Stimulated activated CD8-positive, alpha-beta memory T cell treated with anti-CD3 and anti-CD28 coated beads, Interleukin-15, amount 100 ng/mL, for 48 hours (primary cell): ENCODE results near the gene PIN1.
"Not testable (repeated sequence)": the region's sequence is repeated elsewhere in the genome, so short reads cannot be mapped to it uniquely, and the experiment has no call there.

Source experiments
- DNase-seq, 2 donors: peaks; one replicate each; pipeline ENCODE4 v3.0.0-alpha.2; 2020; ENCODE audit warnings: low read depth in 2 of 2

Gene PIN1

DNA sequence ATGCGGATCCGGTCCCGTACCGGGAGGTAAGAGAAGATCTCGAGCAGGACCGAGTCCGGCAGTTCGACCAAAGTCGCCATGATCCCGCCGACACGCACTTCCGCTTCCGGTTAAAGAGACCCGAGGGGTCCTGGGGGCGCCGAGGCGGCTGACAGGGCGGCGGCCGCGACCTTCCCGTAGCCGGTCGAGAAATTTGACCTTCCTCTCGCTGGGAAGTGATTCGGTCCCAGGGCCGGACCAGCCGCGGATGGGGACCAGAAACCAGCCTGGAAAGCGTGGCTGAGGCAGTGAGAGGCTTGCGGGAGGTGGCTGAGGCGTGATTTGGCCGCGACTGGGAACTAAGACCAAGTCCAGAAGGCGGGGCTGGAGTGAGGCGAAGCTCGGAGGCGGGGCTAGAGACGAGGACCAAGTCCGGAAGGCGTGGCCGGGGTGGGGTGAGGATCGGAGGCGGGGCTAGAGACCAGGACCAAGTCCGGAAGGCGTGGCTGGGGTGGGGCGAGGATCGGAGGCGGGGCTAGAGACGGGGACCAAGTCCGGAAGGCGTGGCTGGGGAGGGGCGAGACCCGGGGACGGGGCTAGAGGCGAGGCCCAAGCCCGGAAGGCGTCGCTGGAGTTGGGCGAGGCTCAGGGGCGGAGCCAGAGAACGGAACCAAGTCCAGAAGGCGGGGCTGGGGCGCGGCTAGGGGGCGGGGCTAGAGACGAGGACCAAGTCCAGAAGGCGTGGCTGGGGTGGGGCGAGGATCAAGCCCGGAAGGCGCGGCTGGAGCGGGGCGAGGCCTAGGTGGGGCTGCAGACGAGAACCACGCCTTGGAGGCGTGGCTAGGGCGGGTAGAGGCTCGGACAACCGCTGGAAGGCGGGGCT, 16.2 kb upstream of the PIN1 start, which contains the start of gene FBXL12:
Gene FBXL12, minus strand, starts transcription at position 346 of the 862 bp plus-strand sequence. Its CDS starts 266 bp downstream, at position 80.
- DNase-seq = peak; percentile 100

DNA sequence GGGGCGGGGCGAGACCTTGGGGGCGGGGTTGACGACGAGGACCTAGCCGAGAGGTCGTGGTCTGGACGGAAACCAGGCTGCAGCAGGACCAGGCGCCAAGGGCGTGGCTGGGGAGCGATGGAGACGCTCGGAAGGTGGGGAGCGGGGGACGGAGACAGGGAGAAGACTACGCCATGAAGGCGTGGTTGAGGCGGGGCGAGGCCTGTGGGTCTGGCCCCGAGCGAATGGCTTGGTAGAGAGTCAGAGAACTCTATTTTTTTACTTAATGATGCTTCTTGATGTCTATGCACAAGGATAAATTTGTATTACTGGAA, 15.6 kb upstream of the PIN1 start:
- DNase-seq = no peak

- DNase-seq = not testable (repeated sequence)
Observed at GRCh38 chr19:9820034-9820433, 15.1 kb upstream of the PIN1 start.

DNA sequence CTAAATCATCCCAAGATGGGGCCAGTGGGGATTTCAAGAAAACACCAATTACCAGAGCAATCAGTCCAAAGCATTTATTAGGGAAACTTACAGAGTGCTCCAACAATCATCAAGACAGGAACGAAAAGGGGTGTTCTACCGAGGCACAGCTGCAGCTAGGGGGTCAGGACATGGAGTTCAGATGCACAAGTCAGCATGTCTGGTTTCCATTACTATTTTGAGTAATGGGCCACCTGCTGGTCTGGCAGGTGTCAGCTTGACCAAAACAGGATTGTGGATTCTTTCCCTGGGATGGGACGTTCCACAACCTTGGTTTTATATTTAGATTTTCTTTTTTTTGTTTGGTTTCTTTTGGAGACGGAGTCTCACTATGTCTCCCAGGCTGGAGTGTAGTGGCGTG, 11.3 kb upstream of the PIN1 start:
- DNase-seq = no peak

DNA sequence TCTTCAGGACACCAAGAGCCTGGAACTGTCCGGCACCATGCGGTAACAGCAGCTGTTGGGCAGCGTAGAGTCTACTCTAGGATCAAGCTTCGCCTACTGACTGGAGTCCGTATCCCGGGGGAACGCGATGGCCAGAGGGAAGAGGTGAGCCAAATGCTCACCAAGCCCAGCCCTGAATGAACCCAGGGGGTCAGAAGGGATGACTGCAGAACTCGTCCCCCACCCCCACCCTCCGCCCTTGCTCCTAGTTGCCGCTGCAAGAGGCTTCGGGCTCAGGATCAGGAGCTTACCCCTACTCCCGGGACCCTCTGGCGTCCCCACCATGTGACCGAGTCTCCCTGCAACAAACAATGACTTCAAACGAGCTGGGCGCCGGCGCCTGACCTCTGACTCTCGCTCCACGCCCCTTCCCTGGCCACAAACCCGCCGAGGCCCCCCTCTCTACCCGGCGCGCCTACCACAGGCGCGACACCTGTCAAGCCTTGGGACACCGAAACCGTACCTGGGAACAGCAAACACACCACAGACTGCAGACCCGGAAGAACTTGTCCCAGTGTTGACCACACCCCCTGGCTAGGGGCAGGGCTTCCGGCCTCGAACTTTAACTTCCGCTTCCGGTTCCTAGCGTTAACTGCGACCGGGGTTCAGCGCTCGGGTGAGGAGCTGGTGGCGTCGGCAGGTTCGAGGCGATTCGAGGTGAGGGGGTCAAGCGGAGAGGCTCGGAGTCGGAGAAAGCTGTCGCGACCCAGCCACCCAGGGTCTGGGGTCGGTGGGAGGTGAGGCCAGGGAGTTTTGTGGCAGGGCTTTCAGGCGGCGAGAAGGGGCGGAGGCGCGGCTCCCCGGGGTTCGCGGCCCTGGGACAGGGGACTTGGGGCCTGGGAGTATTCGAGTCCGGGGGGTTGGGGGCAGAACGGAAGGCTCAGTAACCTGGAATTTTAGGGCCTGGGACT, 7.6 kb upstream of the PIN1 start, which contains the start of gene UBL5:
Gene UBL5, plus strand, starts transcription at position 630 of the 950 bp plus-strand sequence. CDS start 420 bp downstream, outside the sequence.
- DNase-seq = peak; percentile 81 to 85

- no peak for DNase-seq
Observed at GRCh38 chr19:9828551-9829063, 6.5 kb upstream of the PIN1 start.

DNA sequence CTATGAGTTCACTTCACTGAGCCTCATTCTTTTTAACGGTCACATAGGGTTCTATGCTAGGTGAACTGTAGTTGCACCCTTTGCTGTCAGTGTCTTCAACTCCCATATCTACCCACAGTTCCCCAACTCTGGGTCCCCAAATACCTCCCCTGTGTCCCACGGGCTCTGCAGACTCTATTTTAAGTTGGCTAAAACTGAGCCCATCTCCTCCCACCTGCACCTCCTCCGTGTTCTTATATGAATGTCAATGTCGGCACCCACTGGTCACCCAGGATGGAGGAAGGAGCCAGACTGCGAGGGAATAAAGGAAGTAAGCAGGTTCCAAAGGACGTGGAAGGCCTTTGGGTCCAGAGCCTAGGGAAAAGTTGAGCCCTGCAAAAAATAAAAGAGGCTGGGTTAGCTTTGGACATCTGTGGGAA, 802 bp upstream of the PIN1 start:
- DNase-seq = no peak

DNA sequence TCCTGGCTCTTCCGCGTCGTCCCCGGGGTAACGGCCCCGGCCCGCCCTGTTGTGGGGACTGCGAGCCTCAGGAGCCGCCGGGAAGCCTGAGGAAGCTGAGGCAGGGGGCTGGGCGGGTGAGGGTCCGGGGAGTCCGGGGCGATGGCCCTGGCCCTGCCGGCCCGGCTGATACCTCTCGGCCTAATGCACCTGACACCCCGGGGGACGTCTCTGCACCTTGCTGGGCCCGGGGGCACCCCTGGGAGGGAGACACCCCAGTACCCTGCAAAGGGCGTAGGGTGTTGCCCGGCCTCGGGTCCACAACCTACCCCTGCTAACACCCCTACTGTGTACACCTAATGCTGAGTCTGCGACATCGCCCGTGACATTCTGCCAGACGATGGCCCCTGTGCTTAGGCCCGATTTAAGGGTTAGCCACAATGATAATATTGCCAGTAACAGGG, 410 bp downstream of the PIN1 start:
- no peak for DNase-seq

- no peak for DNase-seq
Observed at GRCh38 chr19:9836021-9836420, 903 bp downstream of the PIN1 start.

GRCh38 chr19:9838324-9838723, 3.2 kb downstream of the PIN1 start:
- no peak for DNase-seq

- no peak for DNase-seq
Observed at GRCh38 chr19:9839415-9839814, 4.3 kb downstream of the PIN1 start.

DNA sequence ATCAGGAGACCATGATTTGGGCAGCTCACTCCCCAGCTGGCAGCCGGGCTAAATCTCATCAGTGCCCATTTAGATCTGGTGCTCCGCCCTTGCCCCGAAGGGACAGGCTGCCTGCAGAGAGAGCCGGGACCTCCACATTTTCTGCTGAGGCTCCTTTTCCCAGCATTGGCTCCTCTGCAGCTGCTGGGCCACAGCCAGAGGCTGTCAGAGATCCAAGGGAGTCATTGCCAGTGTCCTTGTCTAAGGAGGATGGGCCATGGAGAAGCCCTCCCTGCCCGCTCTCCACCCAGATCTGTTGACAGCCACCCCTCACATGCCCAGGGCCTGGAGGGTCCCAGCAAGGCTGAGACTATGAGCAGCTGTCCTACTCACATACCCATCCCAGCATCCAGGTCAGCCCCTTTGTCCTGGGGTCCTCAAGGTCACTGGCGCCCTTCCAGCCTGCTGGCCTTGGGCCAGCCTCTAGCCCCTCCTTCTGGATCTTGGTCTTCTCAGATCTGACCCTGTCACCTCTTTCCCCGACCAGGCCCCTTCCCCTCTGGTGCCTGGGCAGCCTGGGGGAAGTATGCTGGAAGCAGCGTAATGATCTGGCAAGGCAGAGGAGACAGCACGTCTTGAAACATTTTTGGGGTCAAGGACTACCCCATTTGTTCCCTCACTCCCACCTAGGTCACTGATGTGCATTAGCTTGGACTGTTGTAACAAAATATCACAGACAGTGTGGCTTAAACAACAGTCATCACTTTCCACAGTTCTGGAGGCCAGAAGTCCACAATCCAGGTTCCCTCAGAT, 7.9 kb downstream of the PIN1 start:
- no peak for DNase-seq

GRCh38 chr19:9843626-9844273, 8.6 kb downstream of the PIN1 start:
- not testable (repeated sequence) for DNase-seq

- DNase-seq = peak; percentile 43 to 53
Observed at GRCh38 chr19:9847087-9847671, 12.1 kb downstream of the PIN1 start.

DNA sequence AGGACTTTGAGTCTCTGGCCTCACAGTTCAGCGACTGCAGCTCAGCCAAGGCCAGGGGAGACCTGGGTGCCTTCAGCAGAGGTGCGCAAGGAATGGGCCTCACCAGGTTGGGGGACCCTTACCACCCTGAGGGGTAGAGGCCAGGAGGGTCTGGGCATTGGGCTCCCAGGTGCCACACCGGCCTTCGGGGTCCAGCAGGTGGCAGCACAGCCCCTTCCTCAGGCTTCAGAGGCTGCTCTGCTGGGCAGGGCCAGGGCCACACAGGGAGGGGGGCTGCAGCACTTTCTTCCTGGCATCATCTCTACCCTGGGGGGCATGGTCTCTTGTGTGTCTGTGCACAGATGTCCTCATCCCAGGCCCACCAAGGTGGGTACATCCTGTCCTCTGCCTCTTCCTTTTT, 12.9 kb downstream of the PIN1 start:
- no peak for DNase-seq

DNA sequence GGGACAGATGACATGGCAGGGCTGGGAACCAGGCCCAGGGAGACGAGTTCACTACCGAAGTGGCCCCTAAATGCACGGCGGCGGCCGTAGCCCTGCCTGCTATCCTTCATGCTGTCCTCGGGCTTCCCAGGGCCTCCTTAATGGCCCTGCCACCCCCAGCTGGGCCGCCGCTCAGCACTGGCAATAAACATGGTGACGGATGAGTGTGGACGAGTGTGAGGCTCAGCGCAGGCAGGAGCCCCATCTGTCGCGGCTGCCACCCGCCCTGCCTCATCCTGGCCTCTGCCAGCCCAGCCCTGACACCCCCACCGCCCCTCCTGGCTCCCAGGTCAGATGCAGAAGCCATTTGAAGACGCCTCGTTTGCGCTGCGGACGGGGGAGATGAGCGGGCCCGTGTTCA, 13.6 kb downstream of the PIN1 start:
- no peak for DNase-seq

DNA sequence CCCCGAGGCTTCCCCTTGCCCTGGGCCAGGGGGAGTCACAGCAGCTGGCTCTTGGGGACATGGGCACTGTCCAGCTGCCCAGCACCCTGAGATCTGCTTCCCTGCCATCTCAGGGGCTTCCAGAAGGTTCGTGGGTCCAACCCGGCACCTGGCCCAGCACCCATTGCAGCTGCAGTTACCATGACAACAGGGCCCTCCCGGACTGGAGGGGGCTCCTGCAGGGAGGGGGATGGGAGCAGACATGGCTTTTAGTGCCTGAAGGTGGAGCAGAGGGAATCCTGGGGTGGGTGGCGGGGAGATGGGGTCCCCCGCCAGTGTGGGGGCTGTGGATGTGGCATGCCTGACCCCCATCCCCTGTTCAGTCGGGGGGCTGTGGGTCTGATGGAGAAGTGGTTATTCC, 14.7 kb downstream of the PIN1 start:
- DNase-seq = no peak

GRCh38 chr19:9850235-9850959, 15.3 kb downstream of the PIN1 start:
- no peak for DNase-seq

DNA sequence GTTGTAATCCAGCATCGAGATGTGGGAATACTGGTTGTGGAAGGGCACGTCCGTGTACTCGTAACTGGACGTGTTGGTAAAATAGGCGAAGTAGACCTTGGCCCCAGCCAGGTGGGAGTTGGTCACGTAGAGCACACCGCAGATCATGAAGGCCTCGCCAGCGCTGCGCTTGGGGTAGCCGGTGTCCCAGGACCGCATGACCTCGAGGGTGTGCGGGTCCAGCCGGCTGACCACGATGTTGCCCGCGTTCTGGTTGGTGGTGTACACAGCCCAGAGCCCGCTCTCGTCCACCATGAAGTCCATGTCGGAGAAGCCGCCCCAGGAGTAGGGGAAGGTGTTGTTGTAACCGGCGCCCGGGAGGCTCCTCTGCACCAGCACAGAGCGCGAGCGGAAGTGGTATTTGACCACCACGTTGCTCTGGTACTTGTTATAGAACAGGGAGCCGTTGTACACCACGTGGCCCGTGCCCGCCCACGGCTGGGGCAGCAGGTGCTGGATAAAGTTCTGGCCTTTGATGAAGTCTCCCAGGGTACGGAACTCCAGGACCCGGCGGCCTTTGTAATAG, 19.2 kb downstream of the PIN1 start:
- DNase-seq = no peak
